HG03135 (cell line): ENCODE measurements around the gene KYAT1.
"Not testable (repeated sequence)": the region's sequence is repeated elsewhere in the genome, so short reads cannot be mapped to it uniquely, and the experiment has no call there.

Experiments used
- ATAC-seq: cut with Tn5 transposase; IDR thresholded peaks from one replicate; pipeline ENCODE4 v1.9.1; 2021; ENCODE audit warnings: mild to moderate bottlenecking, moderate library complexity; ENCODE audit not compliant: unreplicated experiment

The KYAT1 gene

GRCh38 chr9:128886211-128886891 lies 4.6 kb upstream of the KYAT1 start:
- no peak for ATAC-seq

GRCh38 chr9:128885798-128886197 lies 4.0 kb upstream of the KYAT1 start:
- no peak for ATAC-seq

GRCh38 chr9:128885376-128885775 lies 3.6 kb upstream of the KYAT1 start:
- ATAC-seq, result no peak

DNA sequence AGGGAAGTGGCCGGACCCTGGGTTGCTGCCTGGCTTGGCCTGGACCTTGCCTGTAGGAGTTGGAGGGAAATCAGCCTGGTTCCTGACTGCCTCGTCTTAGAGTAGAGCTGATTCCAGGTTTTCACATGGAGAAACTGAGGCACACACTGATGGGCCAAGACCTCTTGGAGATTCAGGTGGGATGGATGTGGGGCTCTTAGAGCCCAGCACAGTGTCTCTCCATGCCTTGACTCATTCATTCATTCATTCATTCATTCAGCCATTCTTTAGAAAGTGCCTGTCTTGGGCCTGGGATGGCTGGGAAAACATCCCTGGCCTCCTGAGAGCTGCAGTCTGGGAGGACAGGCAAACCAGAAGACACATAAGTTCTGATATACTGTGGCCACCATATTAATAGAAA lies 2.4 kb upstream of the KYAT1 start:
- no peak for ATAC-seq

DNA sequence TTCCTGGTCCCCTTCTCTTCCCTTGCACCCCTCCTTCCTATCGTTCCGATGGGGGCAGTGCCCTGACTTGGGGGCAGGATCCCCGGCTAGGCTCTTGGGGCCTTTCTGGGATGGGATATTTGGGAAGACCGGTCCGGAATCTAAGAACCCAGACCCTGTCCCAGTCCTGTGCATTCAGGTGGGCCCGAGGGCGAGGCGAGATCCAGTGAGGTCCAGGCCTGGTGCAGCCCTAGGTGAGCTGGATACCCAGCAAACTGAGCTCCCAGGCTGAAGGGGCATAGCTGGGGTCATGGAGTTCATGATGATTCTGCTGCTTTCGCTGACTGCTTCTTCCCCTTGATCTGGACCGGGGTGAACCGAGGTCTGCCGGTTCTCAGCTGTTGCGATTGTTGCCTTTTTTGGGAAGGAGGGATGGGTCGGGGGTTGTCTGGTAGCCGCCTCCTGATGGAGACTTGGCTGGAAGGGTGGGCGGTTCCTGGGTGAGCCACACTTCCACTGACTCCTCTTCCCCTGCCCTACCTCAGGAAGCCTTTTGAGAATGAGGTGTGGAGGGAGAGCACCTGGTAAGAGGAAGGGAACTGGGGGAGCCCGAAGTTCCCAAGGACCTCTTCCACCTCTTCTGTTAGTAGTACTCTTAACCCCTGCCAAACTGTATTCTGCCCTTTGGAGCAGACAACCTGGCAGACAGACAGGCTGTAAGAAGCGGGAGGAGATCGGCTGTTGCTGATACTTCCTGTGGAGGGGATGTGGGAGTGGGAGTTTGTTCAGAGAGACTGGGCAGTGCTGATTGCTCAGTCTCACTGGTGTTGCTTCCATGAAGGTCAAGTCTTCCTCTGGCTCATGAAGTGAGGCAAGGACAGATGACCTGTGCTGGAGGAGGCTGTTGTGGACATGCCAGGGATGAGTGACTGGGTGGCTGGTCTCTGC lies 1.2 kb upstream of the KYAT1 start:
- no peak for ATAC-seq

DNA sequence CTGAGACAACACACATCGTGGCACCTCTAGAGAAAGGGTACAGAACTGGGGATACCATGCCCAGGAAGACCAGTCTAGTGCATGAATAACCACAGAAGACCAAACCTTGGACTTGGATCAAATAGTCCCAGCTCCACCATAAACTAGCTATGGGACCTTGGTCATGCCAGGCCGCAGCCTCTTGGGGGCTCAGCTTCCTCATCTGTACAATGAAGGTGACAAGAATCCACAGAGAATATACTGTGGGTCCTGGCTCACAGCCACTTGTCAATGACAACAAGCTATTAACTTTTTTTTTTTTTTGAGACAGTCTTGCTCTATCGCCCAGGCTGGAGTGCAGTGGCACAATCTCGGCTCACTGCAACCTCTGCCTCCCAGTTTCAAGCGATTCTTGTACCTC lies 3.9 kb downstream of the KYAT1 start:
- ATAC-seq, result no peak

DNA sequence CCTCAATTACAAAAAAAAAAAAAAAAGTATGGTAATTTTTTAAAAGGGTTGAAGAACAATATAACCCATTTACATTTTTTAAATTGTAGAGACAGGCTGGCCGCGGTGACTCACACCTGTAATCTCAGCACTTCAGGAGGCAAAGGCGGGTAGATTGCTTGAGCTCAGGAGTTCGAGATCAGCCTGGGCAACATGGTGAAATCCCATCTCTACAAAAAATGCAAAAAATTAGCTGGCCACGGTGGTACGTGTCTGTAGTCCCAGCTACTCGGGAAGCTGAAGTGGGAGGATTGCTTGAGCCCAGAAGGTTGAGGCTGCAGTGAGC lies 10.8 kb downstream of the KYAT1 start:
- not testable (repeated sequence) for ATAC-seq

GRCh38 chr9:128870128-128870940 lies 11.4 kb downstream of the KYAT1 start:
- ATAC-seq, result no peak

DNA sequence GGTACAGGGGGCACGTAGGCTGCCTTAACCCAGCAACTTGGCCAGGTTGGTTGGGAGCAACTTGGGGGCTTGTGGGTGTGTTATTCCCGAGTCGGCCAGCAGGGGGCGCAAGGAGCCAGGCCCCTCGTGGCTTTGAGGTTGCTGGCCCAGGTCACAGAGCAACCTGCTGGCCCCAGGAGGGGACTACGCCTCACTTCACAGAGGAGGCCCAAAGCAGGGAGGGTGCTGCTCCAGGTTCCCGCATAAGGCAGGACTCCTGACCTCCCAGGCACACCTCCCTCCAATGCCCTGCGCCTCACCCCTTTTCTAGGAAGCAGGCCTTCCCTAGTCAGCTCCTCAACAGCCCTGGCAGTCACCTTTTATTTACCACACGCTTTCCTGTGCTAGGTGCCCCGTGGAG lies 18.1 kb downstream of the KYAT1 start:
- peak; percentile 60 for ATAC-seq

- no peak for ATAC-seq
These were observed 19.3 kb downstream of the KYAT1 start for GRCh38 chr9:128862401-128862851.

DNA sequence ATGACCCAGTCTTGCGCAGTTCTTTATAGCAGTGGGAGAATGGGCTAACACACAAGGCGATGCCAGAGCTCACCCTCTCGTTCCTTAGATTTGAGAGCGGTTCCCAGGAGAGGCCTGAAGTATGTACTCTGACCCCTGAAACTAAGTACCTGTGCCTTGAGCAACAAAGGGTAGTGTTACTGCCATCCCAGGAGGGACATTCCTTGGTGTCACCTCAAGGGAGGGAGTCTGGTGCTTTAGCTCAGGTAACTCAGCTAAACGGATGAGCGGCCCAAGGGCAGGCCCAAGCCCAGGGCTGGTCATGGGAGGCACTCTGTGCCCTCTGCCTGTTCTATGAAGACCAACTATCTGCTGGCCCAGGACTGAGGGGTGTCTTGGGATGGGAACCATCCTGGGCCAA lies 20.2 kb downstream of the KYAT1 start:
- no peak for ATAC-seq

DNA sequence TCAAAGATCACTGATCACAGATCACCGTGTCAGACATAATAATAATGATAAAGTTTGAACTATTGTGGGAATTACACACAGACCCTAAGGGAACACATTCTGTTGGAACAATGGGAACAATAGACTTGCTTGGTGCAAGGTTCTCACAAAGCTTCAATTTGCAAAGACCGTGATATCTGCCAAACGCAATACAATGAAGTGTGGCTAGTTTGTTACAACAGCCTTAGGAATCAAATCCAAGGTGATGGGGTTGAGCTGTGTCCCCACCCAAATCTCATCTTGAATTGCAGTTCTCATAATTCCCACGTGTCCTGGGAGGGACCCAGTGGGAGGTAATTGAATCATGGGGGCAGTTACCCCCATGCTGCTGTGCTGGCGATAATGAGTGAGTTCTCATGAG lies 20.8 kb downstream of the KYAT1 start:
- ATAC-seq, result no peak

- not testable (repeated sequence) for ATAC-seq
These were observed 23.3 kb downstream of the KYAT1 start for GRCh38 chr9:128858476-128858875.

DNA sequence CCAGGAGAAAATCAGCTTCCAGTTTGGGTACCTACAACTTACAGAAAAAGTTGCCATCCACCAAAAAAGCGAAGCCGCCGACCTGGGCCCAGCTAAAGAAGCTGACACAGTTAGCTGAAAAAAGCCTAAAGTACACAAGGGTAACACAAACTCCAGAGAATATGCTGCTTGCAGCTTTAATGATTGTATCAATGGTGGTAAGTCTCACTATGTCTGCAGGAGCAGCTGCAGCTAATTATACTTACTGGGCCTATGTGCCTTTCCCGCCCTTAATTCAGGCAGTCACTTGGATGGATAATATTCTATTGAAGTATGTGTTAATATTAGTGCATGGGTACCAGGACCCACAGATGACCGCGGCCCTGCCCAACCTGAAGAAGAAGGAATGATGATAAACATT lies 27.3 kb downstream of the KYAT1 start:
- not testable (repeated sequence) for ATAC-seq

- ATAC-seq, result not testable (repeated sequence)
These were observed 29.1 kb downstream of the KYAT1 start for GRCh38 chr9:128852646-128853045.

- ATAC-seq, result not testable (repeated sequence)
These were observed 29.8 kb downstream of the KYAT1 start for GRCh38 chr9:128851779-128852600.

- not testable (repeated sequence) for ATAC-seq
These were observed 30.7 kb downstream of the KYAT1 start for GRCh38 chr9:128851024-128851423.

DNA sequence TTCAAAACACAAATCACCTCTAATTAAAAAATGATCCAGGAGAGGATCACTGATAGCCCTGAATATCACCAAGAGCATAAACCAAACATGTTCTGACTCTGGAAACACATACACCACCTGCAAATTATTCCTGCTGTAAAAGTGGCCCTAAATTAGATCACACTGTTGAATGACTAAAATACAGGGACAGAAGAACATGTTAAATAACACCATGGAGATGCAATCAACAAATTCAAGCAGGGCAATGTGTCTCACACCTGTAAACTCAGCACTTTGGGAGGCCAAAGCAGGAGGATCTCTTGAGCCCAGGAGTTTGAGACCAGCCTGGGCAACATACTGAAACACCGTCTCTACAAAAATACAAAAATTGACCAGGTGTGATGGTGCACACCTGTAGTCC lies 33.9 kb downstream of the KYAT1 start:
- ATAC-seq, result no peak

- no peak for ATAC-seq
These were observed 35.1 kb downstream of the KYAT1 start for GRCh38 chr9:128846680-128847030.

DNA sequence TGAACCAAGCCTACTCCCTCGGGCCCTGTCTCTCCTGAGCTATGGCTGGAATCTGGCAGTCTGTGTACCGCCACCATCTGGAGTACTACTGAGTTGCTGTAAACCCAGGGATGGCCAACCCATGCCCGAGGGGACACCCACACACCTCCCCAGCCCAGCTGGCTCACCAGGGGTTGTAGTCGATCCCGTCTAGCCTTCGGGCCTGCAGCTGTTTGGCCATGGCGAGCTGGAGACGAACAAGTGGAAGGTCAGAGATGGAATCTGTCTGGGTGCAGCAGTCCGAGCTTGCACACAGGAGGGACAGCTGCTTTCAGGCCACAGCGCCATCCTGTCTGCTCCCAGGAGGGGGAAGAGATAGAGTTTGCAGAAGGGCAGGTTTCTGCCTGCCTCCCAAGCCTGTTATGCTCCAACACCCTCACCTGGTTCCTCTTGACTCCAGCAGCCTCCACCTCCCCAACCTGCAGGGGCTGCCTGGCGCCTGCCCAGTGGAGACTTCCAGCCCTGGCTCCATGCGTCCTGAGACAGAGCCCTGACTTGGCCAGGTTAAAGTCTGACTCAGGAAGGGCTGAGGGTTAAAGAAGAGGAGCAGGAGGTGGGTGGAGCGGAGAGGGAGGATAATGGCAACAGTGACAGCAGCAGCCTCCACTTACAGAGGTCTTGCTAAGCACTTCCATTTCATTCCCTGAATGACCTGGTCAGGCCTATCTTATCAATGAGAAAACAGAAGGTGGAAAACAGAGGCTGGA lies 36.4 kb downstream of the KYAT1 start:
- no peak for ATAC-seq
